GM11168 (cell line): ENCODE results near the gene DCLK2.

ENCODE experiments used
- in situ Hi-C: fragments of 300-500 bp; cut with MboI; formaldehyde crosslinking; loops from one replicate; pipeline ENCODE4 v1.12.0; 2022; ENCODE audit warnings: low sequenced_read_pairs; ENCODE audit not compliant: unreplicated experiment

The DCLK2 gene

DNA sequence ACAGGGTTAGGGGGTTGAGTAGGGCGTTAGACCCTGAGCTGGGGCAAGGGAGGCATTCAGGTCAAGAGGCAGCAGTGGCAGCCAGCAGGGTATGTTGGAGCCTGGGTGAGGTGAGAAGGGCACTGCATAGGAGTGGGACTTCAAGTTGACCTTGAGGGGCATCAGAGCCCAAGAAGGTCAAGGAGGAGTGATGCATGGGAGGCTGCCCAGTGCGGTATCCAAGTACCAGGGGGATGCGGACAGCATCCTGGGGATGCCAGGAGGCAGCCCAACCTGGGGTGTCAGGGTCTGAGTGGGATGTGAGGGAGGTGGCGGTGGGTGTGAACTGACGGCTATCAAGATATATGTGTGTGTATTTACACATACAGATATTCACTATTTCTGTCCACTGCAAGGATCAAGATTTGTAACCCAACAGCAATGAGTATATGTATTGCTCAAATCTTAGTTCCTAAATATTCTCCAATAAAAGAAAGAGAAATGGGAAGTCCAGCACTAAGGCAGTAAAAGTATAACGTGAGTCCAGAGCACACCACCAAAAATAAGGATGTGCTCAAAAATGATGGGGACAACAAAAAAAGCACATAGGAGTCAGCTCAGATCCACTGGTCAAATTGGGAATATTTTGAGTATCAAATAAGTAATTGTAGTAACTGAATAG lies 9.8 kb upstream of the DCLK2 start:
- in situ Hi-C loops, result no loop called here

DNA sequence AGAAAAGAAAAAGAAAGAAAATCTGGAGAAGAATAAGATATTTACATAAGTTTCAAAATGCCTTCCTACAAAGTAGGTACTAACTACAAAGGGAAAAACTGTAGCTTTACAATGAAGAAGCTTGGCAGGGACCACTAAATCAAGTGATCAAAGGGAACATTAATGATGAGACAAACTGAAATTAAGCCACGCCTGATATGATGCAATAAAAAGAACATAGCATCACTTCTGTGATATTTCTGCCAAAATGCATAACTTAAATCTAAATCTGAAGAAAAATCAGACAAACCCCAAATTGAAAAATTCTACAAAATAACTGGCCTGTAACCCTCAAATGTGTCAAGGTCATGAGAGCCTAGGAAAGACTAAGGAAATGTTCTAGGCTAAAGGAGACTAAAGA lies 8.9 kb upstream of the DCLK2 start:
- in situ Hi-C loops, result no loop called here

GRCh38 chr4:150070464-150071170 lies 7.6 kb upstream of the DCLK2 start:
- in situ Hi-C loops, result loop anchor here (5.0 kb wide), 1 partner anchor 53 kb away; no protein-coding TSS in a partner anchor

DNA sequence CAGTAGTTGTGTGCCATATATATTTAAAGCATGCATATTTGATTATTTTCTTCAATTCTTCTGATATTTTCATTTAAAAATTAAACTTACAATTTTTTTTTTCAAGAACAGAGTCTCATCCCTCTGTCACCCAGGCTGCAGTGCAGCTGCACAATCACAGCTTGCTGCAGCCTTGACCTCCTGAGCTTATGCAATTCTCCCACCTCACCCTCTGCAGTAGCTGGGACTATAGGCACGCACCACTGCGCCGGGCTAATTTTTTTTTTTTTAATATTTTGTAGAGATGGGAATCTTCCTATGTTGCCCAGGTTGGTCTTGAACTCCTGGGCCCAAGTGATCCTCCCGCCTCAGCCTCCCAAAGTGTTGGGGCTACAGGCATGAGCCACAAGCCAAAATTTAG lies 5.8 kb upstream of the DCLK2 start:
- in situ Hi-C loops, result loop anchor here (5.0 kb wide), 1 partner anchor 55 kb away; no protein-coding TSS in a partner anchor

GRCh38 chr4:150072906-150073714 lies 5.1 kb upstream of the DCLK2 start:
- in situ Hi-C loops, result loop anchor here (5.0 kb wide), 1 partner anchor 56 kb away; no protein-coding TSS in a partner anchor

- in situ Hi-C loops, result loop anchor here (5.0 kb wide), 1 partner anchor 57 kb away; no protein-coding TSS in a partner anchor
Measured at GRCh38 chr4:150074064-150074463, 4.2 kb upstream of the DCLK2 start.

GRCh38 chr4:150078579-150079080 lies 385 bp downstream of the DCLK2 start:
- in situ Hi-C loops, result no loop called here

DNA sequence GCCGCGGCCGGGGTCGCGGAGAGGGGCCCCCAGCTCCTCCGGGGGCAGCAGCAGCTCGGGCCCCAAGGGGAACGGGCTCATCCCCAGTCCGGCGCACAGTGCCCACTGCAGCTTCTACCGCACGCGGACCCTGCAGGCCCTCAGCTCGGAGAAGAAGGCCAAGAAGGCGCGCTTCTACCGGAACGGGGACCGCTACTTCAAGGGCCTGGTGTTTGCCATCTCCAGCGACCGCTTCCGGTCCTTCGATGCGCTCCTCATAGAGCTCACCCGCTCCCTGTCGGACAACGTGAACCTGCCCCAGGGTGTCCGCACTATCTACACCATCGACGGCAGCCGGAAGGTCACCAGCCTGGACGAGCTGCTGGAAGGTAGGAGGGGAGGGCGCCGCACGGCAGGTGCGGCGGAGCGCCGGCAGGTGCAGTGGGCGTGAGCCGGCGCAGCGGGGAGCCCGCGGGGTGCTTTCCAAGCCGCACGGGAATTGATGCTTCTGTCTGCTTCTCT lies 886 bp downstream of the DCLK2 start:
- in situ Hi-C loops, result no loop called here

GRCh38 chr4:150080337-150080736 lies 2.1 kb downstream of the DCLK2 start:
- in situ Hi-C loops, result no loop called here

- in situ Hi-C loops, result no loop called here
Measured at GRCh38 chr4:150080875-150081274, 2.6 kb downstream of the DCLK2 start.

GRCh38 chr4:150082241-150082640 lies 4.0 kb downstream of the DCLK2 start:
- in situ Hi-C loops, result no loop called here

- in situ Hi-C loops, result no loop called here
Measured at GRCh38 chr4:150087006-150087405, 8.8 kb downstream of the DCLK2 start.

DNA sequence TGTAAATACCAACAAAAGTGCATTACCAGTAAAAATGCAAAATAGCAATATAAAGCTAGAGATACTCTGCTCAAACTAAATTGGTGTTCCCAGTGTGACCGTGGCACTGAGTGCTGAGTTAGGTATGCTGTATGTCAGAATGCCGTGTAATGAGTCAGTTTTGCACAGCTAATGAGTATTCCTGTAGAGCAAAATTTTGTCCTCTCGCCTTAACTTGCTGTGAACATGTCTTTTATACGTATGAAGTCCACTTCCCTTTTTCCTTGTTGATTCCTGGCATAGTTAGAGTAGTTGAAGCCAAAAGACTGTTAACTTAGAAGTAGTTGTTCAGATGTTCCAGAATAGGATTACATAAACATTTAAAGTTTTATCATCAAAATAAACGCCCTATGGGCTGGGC lies 11.5 kb downstream of the DCLK2 start:
- in situ Hi-C loops, result no loop called here

- in situ Hi-C loops, result no loop called here
Measured at GRCh38 chr4:150090836-150091235, 12.6 kb downstream of the DCLK2 start.

- in situ Hi-C loops, result no loop called here
Measured at GRCh38 chr4:150094676-150095075, 16.4 kb downstream of the DCLK2 start.

- in situ Hi-C loops, result no loop called here
Measured at GRCh38 chr4:150096625-150097024, 18.4 kb downstream of the DCLK2 start.

DNA sequence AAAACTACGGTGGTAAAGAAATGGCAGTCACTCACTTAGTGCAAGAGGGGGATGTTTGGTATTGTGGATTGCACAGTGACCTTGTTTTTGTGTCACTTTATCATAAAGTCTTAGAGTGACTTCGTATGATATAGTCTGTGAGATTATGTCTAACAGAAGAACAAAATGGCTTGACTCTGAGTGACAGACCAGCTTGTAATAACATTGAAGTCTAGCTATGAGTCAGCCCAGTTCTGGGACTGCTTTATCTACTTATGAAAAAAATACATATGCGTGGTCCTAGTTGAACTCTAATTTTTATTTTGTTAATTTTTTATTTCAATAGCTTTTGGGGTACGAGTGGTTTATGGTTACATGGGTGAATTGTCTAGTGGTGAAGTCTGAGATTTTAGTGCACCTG lies 20.0 kb downstream of the DCLK2 start:
- in situ Hi-C loops, result no loop called here

GRCh38 chr4:150104404-150105027 lies 26.3 kb downstream of the DCLK2 start:
- in situ Hi-C loops, result no loop called here

DNA sequence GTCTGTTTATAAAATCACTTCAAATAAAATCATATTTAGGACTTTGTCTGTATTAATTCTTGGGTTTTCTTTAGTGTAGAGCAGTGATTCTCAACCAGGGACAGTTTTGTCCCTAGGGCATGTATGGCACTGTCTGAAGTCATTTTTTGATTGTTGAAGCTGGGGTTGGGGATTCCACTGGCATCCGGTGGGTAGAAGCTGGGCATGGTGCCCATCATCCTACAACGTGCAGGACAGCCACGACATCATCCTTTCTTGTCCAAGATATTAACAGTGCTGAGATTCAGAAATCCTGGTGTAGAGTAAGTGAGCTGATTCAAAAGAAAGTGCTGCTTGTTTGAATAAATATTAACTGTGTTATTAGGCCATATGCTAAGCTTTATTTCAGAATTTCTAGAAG lies 28.6 kb downstream of the DCLK2 start:
- in situ Hi-C loops, result no loop called here

DNA sequence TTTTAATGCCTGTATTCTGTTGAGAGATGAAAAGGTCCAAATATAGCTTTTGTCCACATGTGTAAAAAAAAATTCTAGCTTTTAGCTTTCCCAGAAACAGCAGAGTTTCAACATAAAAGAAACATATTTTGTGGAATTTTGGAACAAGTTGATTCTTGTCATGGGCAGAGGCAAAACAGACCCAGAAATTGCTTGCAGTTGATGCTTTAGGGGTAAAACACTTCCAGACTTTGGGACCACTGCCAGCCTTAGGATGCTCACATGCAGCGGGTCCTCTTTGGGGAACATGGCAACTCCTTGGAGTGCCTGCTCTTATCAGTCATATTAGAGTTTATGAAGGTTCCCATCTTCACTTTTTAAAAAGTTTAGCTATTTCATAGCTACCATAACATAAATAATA lies 30.4 kb downstream of the DCLK2 start:
- in situ Hi-C loops, result no loop called here
